PC-9 (cell line): Measurements from ENCODE around the gene ZIC4.

Experiments
- CTCF ChIP-seq: fragments of 200-600 bp; sonication (generic); conservative IDR thresholded peaks from 2 replicates; pipeline ENCODE4 v1.6.1; 2017; ENCODE audit warnings: mixed run types, antibody characterized with exemption, mild to moderate bottlenecking, moderate library complexity
- EZH2 ChIP-seq: fragments of 200-600 bp; sonication (generic); IDR thresholded peaks from 2 replicates; pipeline ENCODE4 v1.8.0; 2017; ENCODE audit warnings: antibody characterized with exemption, low read depth

DNA sequence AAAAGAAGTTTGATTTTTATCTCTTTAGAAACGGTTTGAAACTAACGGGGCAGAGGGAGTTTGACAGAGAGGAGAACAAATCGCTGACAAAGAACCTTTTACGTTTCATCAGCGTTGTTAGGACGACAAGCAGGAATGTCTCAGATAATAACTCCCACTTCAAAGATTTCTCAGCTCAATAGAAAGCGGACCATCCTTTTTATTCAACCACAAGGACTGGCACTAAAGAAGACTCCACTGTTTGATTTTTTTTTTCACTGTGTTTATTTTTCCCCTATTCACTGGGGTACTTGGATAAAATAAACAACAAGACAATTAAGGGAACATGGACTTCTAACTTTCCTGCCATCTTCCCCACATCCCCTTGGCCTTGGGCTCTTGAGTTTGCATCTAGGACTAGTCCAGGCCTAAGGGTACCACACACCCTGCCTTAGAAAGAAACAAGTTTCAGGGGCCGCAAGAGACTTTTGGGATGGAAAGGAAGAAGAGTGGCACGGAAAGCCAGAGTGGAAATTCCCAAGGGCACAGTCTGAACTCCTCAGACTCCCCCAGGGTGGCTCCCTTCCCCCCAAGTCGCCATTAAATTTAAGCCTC lies 19.0 kb downstream of the ZIC4 start:
- no peak for TF ChIP-seq CTCF
- TF ChIP-seq EZH2 = no peak
